Heart left ventricle (tissue), 16 donors: ENCODE measurements around the gene SIGLEC1. TPM values are rescaled to one million over a fixed set of nuclear protein-coding genes. Genes with fewer than 3 reads are reported as not detected.

Experiments
- ATAC-seq, 4 donors: fragments of 200-7000 bp; cut with Tn5 transposase; one replicate each; pipeline ENCODE4 v1.9.1; 2020 to 2022; ENCODE audit warnings: moderate library complexity in 4 of 4, mild to moderate bottlenecking in 3 of 4, moderate number of reproducible peaks in 1 of 4
- DNase-seq, 5 donors: peaks; one replicate each; pipeline ENCODE4 v3.0.0-alpha.2; 2020
- H3K27ac ChIP-seq, 12 donors: fragments of 200-600 bp; sonication (generic) in 4 of 12; one replicate each; pipeline versions ENCODE4 v1.5.0 to v1.8.0; 2016 to 2022; ENCODE audit warnings: mild to moderate bottlenecking in 2 of 12
- H3K27me3 ChIP-seq, 9 donors: fragments of 200-600 bp; sonication (generic) in 2 of 9; one replicate each; pipeline versions ENCODE4 v1.5.1 to v1.8.0; 2016 to 2022; ENCODE audit warnings: mild to moderate bottlenecking in 3 of 9
- H3K36me3 ChIP-seq, 9 donors: fragments of 200-600 bp; sonication (generic) in 2 of 9; one replicate each; pipeline versions ENCODE4 v1.5.0 to v1.8.0; 2018 to 2022; ENCODE audit warnings: mild to moderate bottlenecking in 2 of 9
- H3K4me1 ChIP-seq, 12 donors: fragments of 200-600 bp; sonication (generic) in 4 of 12; one replicate each; pipeline versions ENCODE4 v1.5.0 to v1.8.0; 2016 to 2022; ENCODE audit warnings: mild to moderate bottlenecking in 3 of 12
- H3K4me3 ChIP-seq, 12 donors: fragments of 200-600 bp; sonication (generic) in 4 of 12; one replicate each; pipeline versions ENCODE4 v1.5.0 to v1.8.0; 2017 to 2022; ENCODE audit warnings: mild to moderate bottlenecking in 9 of 12, moderate library complexity in 4 of 12
- H3K9me3 ChIP-seq, 12 donors: fragments of 200-600 bp; sonication (generic) in 4 of 12; one replicate each; pipeline versions ENCODE4 v1.5.0 to v1.8.0; 2016 to 2022; ENCODE audit warnings: mild to moderate bottlenecking in 1 of 12
- POLR2A ChIP-seq, 2 donors: fragments of 450-650 bp; IDR thresholded peaks; one replicate each; pipeline ENCODE4 v1.6.1; 2017; ENCODE audit warnings: antibody characterized with exemption in 2 of 2, mild to moderate bottlenecking in 2 of 2, moderate library complexity in 2 of 2
- WGBS, 4 donors: extraction: QIAGEN DNeasy Blood & Tissue Kit in 2 of 4; methylation state at CpG; one replicate each; pipeline versions ENCODE4 v1.1.5 to v1.1.7; 2013 to 2018; 5-methylcytosine and 5-hydroxymethylcytosine counted together
- intact Hi-C, 10 donors: fragments of 100-400 bp; cut with DNase I; formaldehyde crosslinking; loops; one replicate each; pipeline versions ENCODE4 v1.11.1 to v1.14.2; 2022
- polyA plus RNA-seq, 2 donors: library from polyadenylated mRNA; stranded (reverse); fragments of 200-250 nt; gene quantifications; one replicate each; pipeline ENCODE4 v1.2.3, GENCODE V29; 2013
- total RNA-seq, 9 donors: library from RNA; depleted of rRNA in 2 of 9; stranded (reverse); fragments of >200 nt in 2 of 9; fragmentation: NEBNext Ultra II Directional in 3 of 9; extraction: Animal tissue kit (Norgen Biotek cat#: 25700) in 3 of 9; gene quantifications; one replicate each; pipeline versions ENCODE4 v1.1.0 to v1.2.4, GENCODE V29; 2016 to 2023
- TF ChIP-seq, protein P1 (sequence below), 12 donors: fragments of 200-600 bp; sonication (generic) in 4 of 12; IDR thresholded peaks; one replicate each; pipeline versions ENCODE4 v1.5.0 to v1.8.0; 2018 to 2022; ENCODE audit warnings: antibody characterized with exemption in 12 of 12, mild to moderate bottlenecking in 5 of 12
- donor health status: ischemic (EF 13 %, LVEDD 7.1; RV severe dilation, severe dysfunction).
- donor health status: healthy with polysubstance abuse.
- donor health status: DM: no; HTN: yes; CAD: no.
- donor health status: DM: no; HTN: no; CAD: no.
- donor health status: ischemic (EF 25% LVEDD 6.9; RV normal size, moderate dysfunction).
- donor health status: ischemic (EF 25% LVEDD 5.7; RV mildly dilated, moderate dysfunction).
- donor health status: healthy.
- donor health status: DM: yes; HTN: yes; CAD: no.
- donor health status: ischemic (EF 35%, LVEDD 5.7; RV mildly dilated, moderate dysfunction).
- donor health status: nonischemic (EF 11% LVEDD 7.7; RV severe dilation, severe dysfunction).
- donor health status: DM: yes; HTN: yes; CAD: no.
- donor health status: PGD.
- donor health status: ischemic (EF 29% LVEDD 5.4; RV normal size, mild dysfunction).
- donor health status: nonischemic (EF 23%, LVEDD 6.1; RV moderate dilation, normal function).

Gene SIGLEC1
- total and polyA plus RNA-seq, 11 donors: 1.5 to 51.9 (median 5.7) TPM

DNA sequence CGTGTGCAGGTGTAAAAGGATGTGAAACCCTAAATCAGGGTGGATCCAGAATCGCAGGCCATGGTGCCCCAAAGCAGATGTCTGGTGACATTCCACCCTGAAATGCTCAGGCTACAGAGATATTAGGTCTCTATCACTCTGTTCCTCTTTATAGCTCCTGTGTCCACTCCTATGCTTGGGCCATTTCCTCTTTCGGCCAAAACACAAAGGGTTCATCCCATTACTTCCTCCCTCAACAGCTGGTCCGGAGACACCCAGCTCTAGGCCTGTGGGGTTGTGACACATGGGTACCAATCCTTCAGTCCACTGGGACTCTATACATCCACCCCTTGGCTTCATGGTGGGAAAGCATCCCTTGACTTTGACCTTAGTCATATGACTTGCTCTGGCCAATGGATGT is 1.7 kb upstream of the SIGLEC1 start:
- H3K27me3 ChIP-seq: no peaks in the 10 kb centered on the region
- intact Hi-C loops: loop anchor here in 5 of 10 donors (5.0 to 10.0 kb wide), 5 partner anchors 53 to 371 kb away; partner anchors contain the start of gene ADISSP (in 1 of the 5)
- peak in 2 of 5 donors; percentile 34 to 54 for DNase-seq
- H3K9me3 ChIP-seq: no peaks in the 10 kb centered on the region
- peaks cover 0 to 40% (median 11%) of the 10 kb centered on the region in 12 donors for H3K4me1 ChIP-seq
- TF ChIP-seq POLR2A (IDR thresholded peaks at IDR 0.05): no peak
- TF ChIP-seq, protein P1, sequence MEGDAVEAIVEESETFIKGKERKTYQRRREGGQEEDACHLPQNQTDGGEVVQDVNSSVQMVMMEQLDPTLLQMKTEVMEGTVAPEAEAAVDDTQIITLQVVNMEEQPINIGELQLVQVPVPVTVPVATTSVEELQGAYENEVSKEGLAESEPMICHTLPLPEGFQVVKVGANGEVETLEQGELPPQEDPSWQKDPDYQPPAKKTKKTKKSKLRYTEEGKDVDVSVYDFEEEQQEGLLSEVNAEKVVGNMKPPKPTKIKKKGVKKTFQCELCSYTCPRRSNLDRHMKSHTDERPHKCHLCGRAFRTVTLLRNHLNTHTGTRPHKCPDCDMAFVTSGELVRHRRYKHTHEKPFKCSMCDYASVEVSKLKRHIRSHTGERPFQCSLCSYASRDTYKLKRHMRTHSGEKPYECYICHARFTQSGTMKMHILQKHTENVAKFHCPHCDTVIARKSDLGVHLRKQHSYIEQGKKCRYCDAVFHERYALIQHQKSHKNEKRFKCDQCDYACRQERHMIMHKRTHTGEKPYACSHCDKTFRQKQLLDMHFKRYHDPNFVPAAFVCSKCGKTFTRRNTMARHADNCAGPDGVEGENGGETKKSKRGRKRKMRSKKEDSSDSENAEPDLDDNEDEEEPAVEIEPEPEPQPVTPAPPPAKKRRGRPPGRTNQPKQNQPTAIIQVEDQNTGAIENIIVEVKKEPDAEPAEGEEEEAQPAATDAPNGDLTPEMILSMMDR (IDR thresholded peaks at IDR 0.05): no peak
- no peaks in the 10 kb centered on the region for H3K36me3 ChIP-seq
- H3K27ac ChIP-seq: peak overlapping the region in 1 of 12 donors; percentile 79
- WGBS, 4 donors: 71 to 78% (median 75%) methylated on average over 4 of the region's 4 CpGs
- peak in 3 of 4 donors; percentile 17 to 65 (median 36) for ATAC-seq
- no peak overlapping the region for H3K4me3 ChIP-seq

DNA sequence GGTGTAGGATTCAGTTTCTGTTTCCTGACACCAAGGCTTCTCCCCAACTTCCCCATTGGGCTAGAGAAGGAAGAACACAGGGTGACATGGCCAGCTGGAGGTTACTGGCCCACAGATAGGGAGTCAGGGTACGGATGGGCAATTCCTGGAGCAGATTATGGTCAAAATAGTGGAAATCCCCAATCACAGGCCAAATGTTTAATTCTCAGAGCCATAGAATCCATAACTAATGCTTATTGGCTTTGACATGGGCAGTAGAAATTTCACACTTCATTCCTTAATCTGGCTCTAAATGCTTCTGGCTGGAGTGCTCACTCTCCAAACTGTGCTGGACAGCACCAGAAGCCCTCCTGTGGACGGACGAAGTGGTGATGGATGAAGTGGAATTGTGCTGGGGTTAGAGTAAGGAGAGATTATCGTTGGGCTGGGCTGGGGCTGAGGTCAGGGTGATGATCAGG is 887 bp downstream of the SIGLEC1 start:
- no peaks in the 10 kb centered on the region for H3K9me3 ChIP-seq
- H3K27me3 ChIP-seq: no peaks in the 10 kb centered on the region
- intact Hi-C loops: loop anchor here (1.0 to 10.0 kb wide), 9 partner anchors 33 to 373 kb away; partner anchors contain the start of gene ADISSP (in 1 of the 10)
- TF ChIP-seq POLR2A (IDR thresholded peaks at IDR 0.05): no peak
- TF ChIP-seq, protein P1 (IDR thresholded peaks at IDR 0.05): no peak
- DNase-seq: peak in 3 of 5 donors; percentile 5 to 41 (median 6)
- H3K4me1 ChIP-seq: peaks cover 0 to 40% (median 11%) of the 10 kb centered on the region in 12 donors
- 68 to 75% (median 71%) methylated on average over 4 of the region's 4 CpGs for WGBS, 4 donors
- H3K4me3 ChIP-seq: peak overlapping the region in 7 of 12 donors; percentile 4 to 50 (median 25)
- peak overlapping the region in 1 of 12 donors; percentile 79 for H3K27ac ChIP-seq
- H3K36me3 ChIP-seq: peaks cover 0 to 5% (median 0%) of the 10 kb centered on the region in 9 donors
- peak in 2 of 4 donors; percentile 19 to 23 for ATAC-seq

DNA sequence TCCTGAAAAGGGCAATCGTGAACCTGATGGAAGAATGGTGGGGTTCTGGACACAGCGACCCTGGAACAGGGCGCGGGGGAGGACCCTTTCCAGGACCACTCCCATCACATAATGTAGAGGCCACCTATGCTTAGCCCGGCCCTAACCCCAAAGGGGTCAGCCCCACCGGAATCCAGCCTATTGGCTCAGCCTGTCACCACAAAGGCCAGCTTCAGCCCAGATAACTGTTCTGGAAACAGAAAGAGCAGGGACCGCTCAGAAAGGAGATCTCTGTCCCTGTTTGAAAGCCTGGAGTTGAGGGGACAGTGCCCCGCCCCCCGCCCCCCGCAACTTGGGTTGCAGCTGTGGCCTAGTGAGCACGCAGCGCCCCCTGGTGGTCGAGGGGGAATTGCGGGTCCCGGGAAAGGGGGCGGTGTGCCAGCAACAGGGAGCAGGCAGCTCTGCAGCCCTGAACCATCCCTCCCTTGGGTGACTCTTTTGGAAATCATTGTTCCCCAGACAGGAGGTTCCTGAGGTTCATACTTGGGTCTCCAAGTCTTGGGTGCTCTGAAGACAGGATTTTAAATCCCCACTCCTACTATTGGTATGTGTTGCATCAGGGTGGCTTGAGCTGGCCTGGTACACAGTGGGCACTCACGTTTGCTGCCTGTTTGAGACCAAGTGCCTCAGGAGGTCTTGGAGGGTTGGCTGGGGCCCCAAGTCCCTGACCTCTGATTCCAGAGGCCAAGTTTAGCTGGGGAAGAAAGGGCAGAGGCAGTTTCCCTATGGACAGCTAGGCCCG is 1.5 kb downstream of the SIGLEC1 start:
- DNase-seq: peak; percentile 68 to 91 (median 79)
- Histone ChIP-seq H3K9me3 (no peaks in the 10 kb centered on the region), H3K36me3 (peaks cover 0 to 11% (median 0%) of the 10 kb centered on the region in 9 donors), H3K27ac (peak overlapping the region in 7 of 12 donors; percentile 13 to 79 (median 30)), H3K4me1 (peaks cover 0 to 40% (median 11%) of the 10 kb centered on the region in 12 donors), H3K4me3 (peak overlapping the region in 6 of 12 donors; percentile 4 to 50 (median 17)), H3K27me3 (no peaks in the 10 kb centered on the region)
- intact Hi-C loops: loop anchor here (1.0 to 10.0 kb wide), 10 partner anchors 32 to 374 kb away; partner anchors contain the start of gene ADISSP (in 1 of the 10)
- 34 to 56% (median 37%) methylated on average over 9 to 18 of the region's 18 CpGs for WGBS, 4 donors
- no peak for TF ChIP-seq POLR2A (IDR thresholded peaks at IDR 0.05)
- TF ChIP-seq, protein P1 (IDR thresholded peaks at IDR 0.05): peak; percentile 87 to 99 (median 98)
- ATAC-seq: peak; percentile 29 to 57 (median 43)
